Brain pericyte (primary cell): ENCODE data around the gene EOLA2.
A peak's percentile ranks its signal among the peaks of the same experiment; 100 is the strongest.
"Not testable (repeated sequence)": the region's sequence is repeated elsewhere in the genome, so short reads cannot be mapped to it uniquely, and the experiment has no call there.

Experiments
- DNase-seq: peaks from one replicate; pipeline ENCODE4 v3.0.0-alpha.2; 2012; ENCODE audit warnings: low read depth, low spot score

EOLA2 gene

GRCh38 chrX:149938427-149938880 is at the start of gene EOLA2:
TSS of gene EOLA2 (minus strand) at chrX:149938491. CDS start at chrX:149933874, 4,617 bp downstream.
- peak; percentile 98 for DNase-seq

- DNase-seq = no peak
These were observed 49.3 kb upstream of the EOLA2 start for GRCh38 chrX:149987613-149988012.

- DNase-seq = no peak
These were observed 46.1 kb upstream of the EOLA2 start for GRCh38 chrX:149984411-149984810.

- DNase-seq = no peak
These were observed 44.0 kb upstream of the EOLA2 start for GRCh38 chrX:149982310-149982709.

GRCh38 chrX:149979126-149979644 is 40.9 kb upstream of the EOLA2 start:
- no peak for DNase-seq

- DNase-seq = peak; percentile 17
These were observed 24.8 kb upstream of the EOLA2 start for GRCh38 chrX:149962859-149963757.

- DNase-seq = no peak
These were observed 23.7 kb upstream of the EOLA2 start for GRCh38 chrX:149962010-149962409.

GRCh38 chrX:149961572-149961971 is 23.3 kb upstream of the EOLA2 start:
- no peak for DNase-seq

- DNase-seq = no peak
These were observed 12.4 kb upstream of the EOLA2 start for GRCh38 chrX:149950681-149951080.

GRCh38 chrX:149949743-149950436 is 11.6 kb upstream of the EOLA2 start:
- no peak for DNase-seq

- DNase-seq = no peak
These were observed 9.7 kb upstream of the EOLA2 start for GRCh38 chrX:149948016-149948415.

- DNase-seq = not testable (repeated sequence)
These were observed 8.6 kb upstream of the EOLA2 start for GRCh38 chrX:149946932-149947331.

- DNase-seq = not testable (repeated sequence)
These were observed 7.5 kb upstream of the EOLA2 start for GRCh38 chrX:149945820-149946219.

GRCh38 chrX:149945087-149945670 is 6.9 kb upstream of the EOLA2 start:
- not testable (repeated sequence) for DNase-seq

- not testable (repeated sequence) for DNase-seq
These were observed 2.4 kb upstream of the EOLA2 start for GRCh38 chrX:149940674-149941024.

GRCh38 chrX:149939905-149940673 is 1.8 kb upstream of the EOLA2 start:
- DNase-seq = peak; percentile 94

GRCh38 chrX:149939655-149939904 is 1.3 kb upstream of the EOLA2 start:
- DNase-seq = no peak

- peak; percentile 74 for DNase-seq
These were observed 777 bp upstream of the EOLA2 start for GRCh38 chrX:149938881-149939654.

- DNase-seq = no peak
These were observed 342 bp downstream of the EOLA2 start for GRCh38 chrX:149937871-149938426.

GRCh38 chrX:149937328-149937727 is 963 bp downstream of the EOLA2 start:
- DNase-seq = not testable (repeated sequence)
